Amniotic epithelial cell (primary cell): ENCODE results near the gene NDEL1.
"Not testable (repeated sequence)": the region's sequence is repeated elsewhere in the genome, so short reads cannot be mapped to it uniquely, and the experiment has no call there.

Experiments used
- DNase-seq: peaks from one replicate; pipeline ENCODE4 v3.0.0-alpha.2; 2010; ENCODE audit warnings: low read depth

Gene NDEL1, protein sequence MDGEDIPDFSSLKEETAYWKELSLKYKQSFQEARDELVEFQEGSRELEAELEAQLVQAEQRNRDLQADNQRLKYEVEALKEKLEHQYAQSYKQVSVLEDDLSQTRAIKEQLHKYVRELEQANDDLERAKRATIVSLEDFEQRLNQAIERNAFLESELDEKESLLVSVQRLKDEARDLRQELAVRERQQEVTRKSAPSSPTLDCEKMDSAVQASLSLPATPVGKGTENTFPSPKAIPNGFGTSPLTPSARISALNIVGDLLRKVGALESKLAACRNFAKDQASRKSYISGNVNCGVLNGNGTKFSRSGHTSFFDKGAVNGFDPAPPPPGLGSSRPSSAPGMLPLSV

DNA sequence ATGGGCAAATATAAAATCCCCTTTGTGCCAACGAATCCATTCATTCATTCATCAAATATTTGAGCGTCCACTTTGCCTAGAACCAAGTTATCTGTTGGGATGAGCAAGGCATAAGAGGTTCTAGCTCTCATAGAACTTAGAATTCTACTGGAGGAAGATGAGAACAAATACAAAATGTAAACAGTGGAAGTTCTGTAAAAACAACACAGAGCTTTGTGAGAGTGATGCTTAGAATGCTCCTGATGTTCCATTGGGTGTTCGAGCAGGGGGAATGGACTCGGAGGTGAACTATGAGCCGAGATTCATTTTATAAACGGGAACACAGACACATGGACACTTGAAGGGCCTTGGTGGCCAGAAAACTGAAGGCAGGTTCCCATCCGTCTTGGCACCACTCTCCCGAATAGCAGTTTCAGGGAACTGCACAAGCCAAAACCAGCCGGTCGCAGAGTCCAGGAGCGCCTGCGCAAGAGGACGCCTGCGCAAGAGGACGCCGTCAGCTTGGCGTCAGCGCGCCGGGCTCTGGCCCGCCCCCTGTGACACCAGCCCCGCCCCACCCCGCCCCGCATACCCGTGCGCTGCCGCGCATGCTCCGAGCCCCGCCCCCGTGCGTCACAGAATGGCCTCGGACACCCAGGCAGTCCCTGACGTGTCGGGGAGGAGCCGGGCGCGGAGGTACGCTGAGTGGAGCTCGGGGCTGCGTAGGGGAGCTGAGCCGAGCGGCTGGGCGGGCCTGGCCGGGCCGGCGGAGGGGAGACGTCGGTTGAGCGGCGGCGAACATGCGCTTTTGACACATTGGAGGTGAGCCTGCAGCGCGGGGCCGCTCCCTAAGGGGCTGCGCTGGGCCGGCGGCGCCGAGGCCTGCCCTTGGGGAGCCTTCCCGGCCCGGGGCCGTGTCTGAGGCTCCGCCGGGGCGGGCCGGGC is at the start of gene NDEL1:
Gene NDEL1 (plus strand): TSS at position 640 of the 924 bp plus-strand sequence. CDS start 8,388 bp downstream, outside the sequence.
- peak; percentile 95 for DNase-seq

DNA sequence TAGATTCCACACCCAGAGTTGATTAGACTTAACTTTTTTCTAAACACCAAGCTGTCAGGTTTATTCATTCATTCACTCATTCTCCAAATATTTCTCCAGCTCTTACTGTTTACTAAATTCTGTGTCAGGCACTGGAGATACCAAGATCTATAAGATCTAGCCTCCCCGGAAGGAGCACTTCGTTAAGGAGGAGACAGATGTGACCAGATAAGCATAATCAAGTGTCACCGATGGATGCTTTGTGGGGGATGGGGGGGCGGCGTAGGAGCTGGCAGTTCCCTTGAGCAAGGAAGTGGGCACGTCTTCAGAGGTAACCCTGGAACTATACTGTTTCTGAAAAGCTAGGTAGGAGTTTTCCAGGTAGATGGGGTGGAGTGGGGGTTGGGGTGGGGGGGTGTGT is 48.8 kb upstream of the NDEL1 start:
- DNase-seq = peak; percentile 7

DNA sequence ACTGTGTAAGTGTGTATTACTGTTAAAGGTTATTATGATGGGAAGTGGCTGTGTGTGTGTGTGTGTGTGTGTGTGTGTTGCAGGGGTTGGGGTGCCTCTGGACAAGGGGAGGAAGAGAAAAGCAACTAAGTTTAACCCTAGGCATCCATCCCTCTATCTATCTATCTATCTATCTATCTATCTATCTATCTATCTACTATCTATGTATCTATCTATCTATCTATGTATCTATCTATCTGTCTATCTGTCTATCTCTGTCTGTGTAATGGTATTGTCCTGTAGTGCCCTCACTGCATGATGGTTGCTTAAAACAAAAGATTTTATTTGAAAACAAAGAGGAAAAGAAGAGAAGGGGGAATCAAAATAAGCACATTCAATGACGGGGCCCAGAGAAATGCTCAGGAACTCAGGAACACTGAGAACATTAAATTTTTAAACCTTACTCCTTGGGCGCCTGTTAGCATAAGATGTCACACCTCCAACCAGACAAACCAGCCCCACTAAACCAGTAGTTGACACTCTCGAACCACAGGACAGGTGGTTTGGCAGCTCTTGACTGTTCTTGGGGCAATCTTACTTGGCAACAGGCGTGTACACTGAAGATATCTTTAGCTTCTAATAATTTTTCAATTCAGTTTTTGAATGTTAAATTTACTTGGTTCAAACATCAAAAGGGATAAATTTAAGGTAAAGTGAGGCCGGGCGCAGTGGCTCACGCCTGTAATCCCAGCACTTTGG is 47.6 kb upstream of the NDEL1 start:
- no peak for DNase-seq

DNA sequence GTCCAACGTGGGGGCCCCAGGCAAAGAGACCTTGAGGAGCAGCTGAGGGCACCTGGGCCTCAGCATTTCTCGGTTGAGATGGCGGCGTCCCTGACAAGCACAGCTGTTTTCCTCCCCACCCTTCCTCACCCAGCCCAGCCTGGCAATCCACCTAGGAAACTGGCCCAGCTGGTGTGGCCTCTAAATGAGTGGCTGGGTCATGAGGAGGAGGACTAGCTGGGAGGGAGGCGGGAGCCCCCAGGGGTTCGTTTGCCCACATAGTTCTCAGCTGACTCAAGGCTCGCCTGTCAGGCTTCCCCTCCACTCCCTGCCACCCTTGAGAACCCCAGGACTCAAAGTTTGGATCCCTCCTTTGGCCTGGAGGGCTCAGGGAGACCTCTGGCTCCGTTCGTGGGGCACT is 44.0 kb upstream of the NDEL1 start:
- DNase-seq = peak; percentile 18

DNA sequence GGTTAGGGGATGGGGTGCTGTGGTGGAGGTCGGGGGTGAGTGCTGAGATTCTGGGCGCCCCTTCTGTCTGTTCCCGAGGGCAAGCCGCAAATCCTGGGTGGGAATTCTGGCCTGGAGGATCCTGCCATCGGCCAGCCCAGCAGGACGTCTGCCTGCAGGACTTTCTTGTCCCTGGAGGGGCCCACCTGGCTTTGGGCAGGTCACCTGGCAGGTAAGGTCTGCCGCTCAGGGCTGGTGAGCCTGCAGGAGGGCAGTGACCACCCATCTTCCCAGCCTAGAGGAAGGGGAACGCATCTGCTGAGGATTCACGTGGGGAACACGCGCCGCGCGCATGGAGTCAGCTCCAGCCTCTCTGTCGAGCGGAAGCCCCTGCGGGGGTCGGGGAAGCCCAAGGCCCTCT is 43.4 kb upstream of the NDEL1 start:
- DNase-seq = no peak

DNA sequence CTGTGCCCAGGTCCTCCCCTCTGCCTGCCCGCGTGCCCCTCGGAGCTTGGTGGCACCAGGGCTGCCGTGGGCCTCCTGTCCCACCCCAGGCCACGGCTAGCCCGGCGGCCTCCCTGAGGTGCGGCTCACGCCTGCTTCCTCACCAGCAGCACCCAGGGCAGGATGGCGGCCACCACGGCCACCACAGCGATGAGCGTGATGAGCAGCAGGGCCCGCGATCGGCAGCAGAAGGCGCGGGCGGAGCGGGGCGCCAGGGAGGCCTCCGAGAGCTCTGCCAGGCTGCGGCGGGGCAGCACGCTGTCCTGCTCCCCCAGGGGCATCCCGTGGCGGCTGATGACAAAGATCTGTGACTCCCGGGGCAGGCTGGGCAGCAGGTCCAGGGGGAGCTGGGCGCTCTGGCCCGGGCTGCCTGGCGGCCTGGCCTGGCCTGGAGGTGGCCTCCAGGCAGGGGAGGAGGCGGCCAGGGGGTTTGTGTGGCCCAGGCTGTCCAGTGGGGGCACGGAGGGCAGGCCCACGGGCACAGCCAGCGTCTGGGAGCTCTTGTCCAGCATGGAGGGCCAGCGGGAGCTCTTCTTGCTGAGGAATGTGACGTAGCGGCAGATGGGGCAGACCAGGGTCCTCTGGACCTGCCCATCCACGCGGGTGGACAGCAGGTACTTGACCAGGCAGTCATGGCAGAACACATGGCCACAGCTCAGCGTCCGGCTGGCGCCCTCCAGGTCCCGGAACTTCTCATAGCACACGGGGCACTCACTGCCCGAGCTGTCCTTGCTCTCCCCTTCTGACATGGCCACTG is 42.8 kb upstream of the NDEL1 start:
- DNase-seq = no peak

DNA sequence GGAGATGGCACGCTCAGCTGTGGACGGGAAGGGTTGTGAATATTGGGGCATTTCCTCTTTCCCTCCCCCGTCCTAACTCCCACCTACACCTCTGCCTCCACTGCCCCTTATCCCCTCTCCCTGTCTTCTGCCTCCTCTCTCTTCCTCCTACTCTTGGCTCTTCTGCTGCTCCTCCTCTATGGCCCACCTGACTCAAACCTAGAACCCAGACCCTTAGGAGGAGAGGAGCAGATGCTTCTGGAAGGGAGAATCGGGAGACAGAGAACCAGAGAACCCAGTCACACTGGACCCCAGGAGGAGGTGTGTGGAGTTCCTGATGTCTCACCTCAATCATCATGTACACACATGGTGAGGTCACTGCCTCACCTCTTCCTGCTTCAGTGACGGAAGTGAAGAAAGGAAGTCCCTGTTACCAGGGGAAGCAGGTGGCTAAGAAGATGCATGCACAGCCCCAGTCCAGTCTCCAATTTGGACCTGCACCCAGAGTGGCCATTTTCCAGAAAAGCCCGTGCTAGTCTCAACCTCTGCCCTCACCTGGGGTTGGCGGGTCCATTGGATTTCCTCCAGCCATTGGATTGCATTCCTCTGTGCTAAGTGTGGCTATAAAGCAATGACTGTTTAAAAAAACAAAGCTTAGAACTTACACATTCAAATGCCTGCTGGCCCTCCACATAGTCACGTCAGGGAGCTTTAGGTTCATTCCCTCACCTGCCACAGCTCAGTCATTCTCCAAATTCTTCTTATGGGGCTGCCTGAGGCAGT is 42.0 kb upstream of the NDEL1 start:
- no peak for DNase-seq

DNA sequence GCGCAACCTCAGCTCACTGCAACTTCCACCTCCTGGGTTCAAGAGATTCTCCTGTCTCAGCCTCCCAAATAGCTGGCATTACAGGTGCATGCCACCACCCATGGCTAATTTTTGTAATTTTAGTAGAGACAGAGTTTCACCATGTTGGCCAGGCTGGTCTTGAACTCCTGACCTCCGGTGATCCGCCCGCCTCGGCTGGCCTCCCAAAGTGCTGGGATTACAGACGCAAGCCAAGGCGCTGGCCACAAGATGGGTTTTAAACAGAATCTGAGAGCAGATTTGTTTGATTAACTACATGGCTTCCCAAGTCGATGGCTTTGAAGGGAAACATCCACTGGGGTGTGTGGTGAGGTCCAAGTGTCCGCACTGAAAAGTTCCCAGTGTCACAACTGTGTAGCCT is 41.2 kb upstream of the NDEL1 start:
- not testable (repeated sequence) for DNase-seq

DNA sequence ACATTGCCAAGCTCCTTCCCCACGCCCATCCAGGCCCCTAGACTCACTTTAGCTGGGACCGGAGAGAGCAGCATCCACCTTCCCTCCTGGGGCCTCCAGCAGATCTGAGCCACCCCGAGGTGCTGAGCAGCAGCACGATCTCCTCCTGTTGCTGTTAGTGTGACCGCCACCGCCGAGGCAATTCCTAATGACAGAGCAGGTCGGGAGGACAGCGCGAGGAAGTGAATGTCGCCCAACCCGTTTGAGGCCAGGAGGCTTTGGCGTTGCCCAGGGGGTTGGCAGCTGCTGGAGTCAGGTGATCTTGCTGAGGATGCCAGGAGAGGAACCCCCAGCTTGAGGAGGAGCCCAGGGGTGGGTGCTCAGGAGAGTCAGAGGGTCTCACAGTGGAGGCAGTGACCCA is 38.0 kb upstream of the NDEL1 start, which contains the start of gene RNF222:
Gene RNF222 (minus strand): TSS at position 192 of the 400 bp plus-strand sequence. CDS start 4,366 bp downstream, outside the sequence.
- DNase-seq = no peak

DNA sequence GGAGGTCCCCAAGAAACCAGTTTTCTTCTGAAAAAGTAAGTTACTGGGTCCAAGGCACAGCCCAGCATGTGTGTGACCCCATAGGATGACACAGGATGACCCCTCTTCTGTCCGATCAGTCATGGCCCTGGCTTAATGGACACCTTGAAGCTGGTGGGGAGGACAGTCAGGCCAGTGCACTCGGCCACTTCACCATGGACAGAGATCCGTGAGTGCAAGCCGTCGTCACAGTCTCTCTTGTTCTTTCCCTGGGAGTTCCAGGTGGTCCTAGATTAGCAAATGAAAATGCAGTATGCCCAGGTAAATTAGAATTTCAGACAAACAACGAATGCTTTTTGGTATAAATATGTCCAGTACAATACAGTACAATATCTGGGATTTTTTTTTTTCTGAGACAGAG is 36.7 kb upstream of the NDEL1 start:
- DNase-seq = no peak

DNA sequence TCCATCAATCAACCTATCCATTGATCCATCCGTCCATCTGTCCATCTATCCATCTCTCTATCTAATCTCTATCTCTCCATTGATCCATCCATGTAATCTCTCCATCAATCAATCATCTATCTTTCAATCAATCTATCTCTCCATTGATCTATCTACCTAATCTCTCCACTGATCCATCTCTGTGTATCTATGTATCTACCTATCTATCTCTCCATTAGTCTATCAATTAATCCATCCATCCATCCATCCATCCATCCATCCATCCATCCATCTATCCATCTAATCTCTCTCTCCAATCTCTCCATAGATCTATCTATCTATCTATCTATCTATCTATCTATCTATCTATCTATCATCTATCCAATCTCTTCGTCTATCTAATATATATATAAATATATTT is 34.6 kb upstream of the NDEL1 start:
- DNase-seq = no peak

DNA sequence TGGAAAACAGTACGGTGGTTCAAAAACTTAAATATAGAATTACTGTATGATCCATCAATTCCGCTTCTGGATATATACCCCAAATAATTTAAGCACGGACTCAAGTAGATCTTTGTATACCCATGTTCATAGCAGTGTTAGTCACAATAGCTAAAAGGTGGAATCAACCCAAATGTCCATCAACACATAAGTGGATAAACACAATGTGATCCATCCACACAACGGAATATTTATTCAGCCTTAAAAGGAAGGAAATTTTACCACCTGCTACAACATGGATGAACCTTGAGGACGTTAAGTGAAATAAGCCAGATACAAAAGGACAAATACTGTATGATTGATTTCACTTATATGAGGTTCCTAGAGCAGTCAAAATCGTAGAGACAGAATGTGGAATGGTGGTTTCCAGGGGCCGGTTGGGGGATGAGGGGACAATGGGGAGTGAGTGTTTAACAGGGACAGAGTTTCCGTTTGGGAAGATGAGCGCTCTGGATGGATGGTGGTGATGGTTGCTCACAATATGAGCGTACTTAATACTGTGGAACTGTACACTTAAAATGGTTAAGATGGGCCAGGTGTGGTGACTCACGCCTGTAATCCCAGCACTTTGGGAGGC is 32.7 kb upstream of the NDEL1 start:
- DNase-seq = no peak

DNA sequence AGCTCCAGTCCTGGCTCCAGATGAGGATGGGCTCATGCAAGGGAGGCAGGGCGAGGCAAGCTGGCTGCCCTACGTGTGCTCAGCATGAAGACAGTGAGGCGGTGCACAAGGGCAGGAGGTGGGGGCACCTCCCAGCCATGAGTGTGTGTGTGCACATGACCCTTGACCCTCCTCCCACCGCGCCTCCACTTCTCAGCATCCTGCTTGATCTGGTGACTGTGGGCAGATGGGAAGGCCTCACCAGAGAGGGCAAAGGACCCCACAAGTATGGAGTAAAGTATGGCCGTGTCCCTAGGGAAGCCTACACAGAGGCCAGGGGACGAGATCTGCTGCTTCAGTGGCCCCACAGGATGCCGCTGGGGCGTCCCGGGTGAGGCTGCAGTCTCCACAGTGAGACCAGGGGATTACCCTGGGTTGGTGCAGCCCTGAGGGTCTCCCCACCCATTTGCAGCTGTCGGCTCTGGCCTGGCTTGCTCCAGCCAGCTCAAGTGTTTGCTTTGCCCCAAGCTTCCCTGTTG is 30.1 kb upstream of the NDEL1 start:
- DNase-seq = no peak

DNA sequence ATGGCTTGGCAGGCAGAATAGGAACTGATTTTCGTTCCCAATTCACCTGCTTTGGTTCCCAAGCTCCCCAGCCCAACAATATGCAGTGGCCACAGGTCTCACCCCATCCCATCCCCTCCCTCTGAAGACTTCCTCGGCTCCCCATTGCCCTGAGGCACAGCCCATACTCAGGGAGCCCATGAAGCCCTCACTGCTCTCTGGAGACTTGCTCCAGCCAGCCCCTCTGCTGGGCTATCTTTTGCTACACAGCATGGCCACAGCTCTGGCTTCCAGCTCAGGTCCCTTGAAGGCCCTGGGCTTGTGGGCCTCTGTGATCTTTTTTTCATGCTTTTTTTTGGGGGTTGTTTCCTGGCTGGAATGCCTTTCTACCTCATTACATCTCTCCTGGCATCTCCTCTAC is 29.5 kb upstream of the NDEL1 start:
- DNase-seq = no peak

DNA sequence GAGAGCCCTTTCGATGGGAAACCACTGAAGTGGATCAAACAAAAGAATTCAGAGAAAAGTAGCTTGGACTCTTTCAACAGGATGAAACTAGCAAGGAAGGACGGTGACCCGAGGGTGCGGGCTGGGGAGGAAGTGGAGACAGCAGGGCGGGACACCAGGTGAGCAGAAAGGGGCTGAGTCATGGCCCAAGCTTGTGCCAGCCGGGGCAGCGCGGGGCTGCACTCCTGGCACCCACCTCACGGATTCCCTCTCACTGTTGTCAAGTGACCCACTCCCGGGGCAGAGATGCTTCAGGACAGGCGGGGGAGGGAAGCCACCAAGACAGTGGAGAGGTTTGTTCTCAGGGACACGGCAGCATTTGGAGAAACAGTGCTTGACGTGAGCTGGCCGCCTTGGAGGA is 27.3 kb upstream of the NDEL1 start:
- DNase-seq = no peak

DNA sequence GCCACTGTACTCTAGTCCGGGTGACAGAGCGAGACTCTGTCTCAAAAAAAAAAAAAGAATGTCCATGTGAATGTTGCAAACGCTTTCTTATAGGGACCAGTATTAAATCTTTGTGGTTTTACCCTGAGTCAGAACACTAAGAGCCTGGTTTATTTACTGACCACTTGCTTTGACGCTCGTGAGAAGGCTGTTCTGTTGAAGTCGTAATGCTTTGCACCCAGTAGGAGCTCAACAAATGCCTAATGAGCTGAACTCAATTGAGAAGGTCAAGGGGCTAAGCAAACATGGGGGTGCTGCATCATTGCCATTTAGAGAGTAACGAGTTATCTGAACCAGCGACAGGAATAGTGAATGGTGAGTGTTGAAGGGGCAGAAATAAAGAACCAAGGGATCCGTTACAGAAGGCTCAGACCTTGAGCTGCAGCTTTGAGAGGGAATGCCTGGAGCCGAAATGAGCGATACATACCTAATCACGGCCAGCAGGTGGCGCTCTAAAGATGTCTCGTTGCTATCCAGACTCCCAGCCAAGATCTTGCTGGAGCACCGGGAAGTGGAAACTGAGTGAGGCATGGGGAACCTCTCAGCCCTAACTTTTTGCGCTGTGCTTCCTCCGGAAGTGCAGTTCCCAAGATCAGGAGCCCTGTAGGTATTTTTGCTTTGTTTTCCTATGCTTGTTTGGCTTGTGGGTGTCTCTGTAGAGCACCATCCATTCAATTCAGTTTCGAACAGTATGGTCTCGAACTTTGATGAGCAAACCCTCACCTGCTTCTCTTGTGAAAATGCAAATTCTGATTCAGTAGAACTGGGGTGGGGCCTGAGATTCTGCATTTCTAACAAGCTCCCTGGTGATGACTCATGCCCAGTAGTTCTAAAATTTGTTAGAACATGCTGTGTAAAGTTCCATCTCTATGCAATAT is 25.5 kb upstream of the NDEL1 start:
- peak; percentile 80 for DNase-seq

DNA sequence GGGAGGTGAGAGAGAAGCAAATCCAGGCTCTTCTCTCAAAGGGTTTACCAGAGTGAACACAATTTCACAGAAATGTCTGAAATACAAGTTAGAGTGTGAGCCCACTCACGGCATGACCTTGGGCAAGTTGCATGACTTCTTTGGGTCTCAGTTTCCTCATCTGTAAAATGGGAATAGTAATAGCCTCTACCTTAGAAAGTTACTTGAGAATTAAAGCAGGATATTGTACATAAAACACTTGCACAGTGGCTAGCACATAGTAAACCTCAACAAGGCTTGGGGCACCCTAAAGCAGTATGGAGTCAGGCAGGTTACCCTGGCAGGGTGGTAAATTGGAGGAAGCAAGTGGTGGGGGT is 24.8 kb upstream of the NDEL1 start:
- no peak for DNase-seq

DNA sequence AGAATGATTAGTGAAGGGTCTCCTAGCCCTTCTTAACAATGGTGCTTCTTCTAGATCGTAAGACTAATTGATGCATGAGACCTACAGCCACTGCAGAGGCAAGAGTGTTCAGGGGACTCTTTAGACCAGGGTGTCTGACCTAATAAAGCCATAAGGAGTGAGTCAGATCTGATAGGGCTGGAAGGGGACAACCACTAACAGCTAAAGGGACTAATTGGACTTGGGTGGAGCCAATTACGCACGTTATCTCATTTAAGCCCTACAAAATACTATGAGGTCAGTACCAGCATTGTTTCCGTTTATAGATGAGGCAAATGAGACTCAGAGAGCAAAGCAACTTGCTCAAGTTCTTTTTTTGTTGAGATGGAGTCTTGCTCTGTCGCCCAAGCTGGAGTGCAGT is 23.6 kb upstream of the NDEL1 start:
- no peak for DNase-seq

DNA sequence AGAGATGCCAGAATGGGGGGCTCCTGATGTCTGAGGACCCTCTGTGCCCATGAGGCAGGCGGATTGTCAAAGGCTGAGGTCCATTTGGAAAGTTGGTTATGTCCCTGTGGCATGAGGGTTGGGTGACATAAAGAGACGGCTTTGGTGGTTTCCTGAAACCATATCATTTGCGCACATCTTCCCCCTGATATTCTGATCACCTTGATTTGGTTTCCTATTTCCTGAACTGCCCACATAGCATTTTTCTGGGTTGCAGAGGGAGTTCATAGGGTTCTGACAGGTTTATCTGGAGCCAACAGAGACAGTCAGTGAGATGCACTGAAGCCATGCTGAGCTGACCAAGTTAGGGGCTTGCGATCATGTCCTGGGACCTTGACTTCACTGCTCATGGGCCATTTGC is 22.4 kb upstream of the NDEL1 start:
- no peak for DNase-seq
